GM21360 (cell line): ENCODE results near the gene CCDC63.

Source experiments
- ATAC-seq: cut with Tn5 transposase; IDR thresholded peaks from one replicate; pipeline ENCODE4 v1.9.1; 2021; ENCODE audit warnings: mild to moderate bottlenecking, moderate library complexity; ENCODE audit not compliant: unreplicated experiment

The CCDC63 gene

DNA sequence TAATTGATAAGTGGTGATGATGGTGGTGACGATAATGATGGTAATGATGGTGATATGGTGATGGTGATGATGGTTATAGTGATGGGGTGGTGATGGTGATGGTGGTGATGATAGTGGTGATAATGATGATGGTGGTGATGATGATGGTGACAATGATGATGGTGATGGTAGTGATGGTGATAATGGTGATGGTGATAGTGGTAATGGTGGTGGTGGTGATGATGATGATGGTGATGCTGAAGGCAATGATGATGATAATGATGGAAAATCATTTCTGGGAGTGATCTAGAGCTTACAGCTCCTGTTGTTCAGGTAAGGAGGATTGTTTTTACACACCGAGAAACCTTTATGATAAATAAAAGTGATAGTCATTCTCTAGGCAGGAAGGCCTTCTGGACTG, 33.9 kb downstream of the CCDC63 start:
- ATAC-seq, result no peak

DNA sequence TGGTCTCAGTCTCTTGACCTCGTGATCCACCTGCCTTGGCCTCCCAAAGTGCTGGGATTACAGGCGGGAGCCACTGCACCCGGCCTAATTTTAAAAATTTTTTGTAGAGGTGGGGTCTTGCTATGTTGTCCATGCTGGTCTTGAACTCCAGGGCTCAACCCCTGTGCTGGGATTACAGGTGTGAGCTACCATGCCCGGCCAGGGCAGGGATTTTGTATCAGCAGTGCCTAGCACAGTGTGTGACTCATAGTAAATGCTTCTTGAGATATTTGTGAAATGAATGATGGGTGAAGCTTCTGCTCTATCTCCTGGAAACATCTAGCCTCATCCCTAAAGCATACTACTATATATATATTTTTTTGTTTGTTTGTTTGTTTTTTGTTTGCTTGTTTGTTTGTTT, 36.5 kb downstream of the CCDC63 start:
- ATAC-seq, result no peak

DNA sequence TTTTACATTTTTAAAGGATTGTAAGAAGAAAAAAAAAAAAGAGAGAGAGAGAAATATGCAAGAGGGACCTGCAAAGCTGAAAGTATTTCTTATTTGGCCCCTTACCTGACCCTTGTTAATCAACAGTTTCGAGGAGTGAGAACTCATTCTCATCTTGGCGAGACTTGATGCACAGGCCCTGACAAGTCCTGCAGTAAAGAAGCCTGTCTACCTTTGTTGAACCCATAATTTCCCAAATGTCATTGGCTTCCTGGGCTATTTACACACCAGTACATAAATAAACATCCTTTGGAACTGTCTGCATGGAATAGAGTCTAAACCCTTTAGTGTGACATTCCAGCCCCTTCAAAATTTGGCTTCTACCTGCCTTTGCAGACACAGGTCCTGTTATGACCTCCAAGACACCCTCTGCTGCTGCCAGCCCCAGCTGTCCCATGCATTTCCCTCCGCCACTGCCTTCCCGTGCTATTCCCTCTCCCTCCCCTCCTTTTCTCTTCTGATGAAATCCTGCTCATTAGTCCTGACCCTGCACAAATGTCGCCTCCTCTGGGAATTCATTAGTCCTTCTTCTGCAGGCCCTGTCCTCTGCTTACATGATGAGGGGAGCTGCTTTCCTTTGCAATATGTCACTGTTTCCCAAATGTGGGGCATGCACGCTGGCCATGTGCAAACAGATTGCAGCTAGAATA, 38.5 kb downstream of the CCDC63 start:
- ATAC-seq, result no peak

DNA sequence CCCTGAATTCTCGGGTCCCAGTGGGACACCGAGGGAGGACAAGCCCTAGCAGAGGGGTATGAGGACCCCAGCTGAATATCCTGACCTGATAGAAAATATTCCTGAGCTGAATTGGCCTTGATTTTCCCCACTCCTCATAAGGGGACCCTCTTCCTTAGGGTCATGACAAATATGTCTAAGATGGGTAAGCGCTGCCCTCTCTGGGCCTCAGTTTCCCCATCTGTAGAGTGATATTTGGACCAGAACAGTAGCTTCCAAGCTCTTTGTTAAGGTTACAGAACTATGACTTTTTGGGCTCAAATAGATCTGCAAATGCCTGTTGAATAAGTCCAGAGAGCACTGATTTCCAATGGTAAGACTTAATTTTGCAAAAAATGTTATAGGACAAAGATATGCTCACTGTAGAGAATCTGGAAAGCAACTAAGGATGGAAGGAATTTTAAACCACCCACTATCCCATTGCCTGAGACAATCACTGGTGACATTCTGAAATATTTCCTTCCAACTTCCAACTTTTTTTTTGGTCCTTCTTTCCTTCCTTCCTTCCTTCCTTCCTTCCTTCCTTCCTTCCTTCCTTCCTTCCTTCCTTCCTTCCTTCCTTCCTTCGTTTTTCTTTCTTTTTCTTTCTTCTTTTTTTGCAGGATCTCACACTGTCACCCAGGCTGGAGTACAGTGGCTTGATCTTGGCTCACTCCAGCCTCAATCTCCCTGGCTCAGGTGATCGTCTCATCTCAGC, 41.6 kb downstream of the CCDC63 start:
- ATAC-seq, result no peak

DNA sequence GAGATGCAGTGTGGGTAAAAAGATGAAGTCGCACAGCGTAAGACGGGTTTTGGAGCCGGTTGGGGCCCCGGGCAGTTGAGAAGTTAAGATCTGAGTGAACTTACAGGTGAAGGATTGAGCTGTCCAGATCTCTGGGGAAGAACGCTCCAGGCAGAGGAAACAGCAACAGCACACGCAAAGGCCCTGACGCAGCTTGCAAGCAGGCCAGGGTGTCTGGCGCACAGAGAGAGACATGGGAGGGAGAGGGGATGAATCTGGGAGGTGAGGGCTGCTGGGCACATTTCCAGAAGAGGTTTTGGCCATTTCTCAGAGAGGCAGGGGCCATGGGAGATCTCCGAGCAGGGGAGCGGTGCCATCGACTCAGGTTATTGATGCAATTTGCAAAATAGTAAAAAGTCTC, 42.6 kb downstream of the CCDC63 start:
- no peak for ATAC-seq

DNA sequence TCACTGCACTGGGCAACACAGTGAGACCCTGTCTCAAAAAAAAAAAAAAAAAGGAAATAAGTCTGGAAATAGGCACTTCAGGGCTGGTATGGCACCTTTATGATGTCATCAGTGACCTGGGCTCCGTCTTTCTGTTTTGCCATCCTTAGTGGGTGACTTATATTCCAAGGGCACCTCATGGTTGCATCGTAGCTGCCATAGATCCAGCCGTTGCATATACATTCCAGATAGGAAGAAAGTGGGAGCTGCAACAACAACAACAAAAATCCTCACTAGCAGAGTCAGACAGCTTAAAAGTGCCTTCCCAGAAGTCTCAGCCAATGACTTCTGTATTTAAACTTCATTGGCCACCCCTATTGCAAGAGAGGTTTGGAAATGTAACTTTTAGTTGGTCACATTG, 47.2 kb downstream of the CCDC63 start:
- no peak for ATAC-seq

DNA sequence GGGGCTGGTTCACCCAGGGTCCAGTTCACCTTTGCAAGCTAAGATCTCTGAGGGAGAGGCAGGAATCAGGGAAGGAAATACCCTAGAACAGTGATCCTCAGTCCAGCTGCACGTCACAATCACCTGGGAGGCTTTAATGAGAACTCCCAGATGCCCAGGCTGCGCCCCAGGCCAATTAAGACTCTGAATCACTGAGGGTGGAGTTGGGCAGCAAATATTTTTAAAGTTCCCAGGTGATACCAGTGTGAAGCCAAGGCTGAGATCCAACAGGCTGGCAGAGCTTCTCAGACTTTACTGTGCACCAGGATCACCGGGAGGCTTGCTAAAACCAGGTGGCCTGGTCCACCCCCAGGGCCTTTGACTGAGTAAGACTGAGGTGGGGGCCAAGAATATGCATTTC, 49.8 kb downstream of the CCDC63 start:
- no peak for ATAC-seq

DNA sequence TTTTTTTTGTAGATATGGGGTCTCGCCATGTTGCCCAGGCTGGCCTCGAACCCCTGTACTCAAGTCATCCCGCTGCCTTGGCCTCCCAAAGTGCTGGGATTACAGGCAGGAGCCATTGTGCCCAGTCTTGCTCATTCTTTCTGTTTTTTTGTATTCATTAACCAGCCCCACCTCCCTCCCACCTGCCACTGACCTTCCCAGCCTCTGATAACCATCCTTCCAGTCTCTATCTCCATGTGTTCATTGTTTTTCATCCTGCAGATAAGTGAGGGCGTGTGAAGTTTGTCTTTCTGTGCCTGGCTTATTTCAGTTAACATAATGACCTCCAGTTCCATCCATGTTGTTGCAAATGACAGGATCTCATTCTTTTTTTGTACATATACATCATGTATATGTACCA, 54.6 kb downstream of the CCDC63 start:
- no peak for ATAC-seq

DNA sequence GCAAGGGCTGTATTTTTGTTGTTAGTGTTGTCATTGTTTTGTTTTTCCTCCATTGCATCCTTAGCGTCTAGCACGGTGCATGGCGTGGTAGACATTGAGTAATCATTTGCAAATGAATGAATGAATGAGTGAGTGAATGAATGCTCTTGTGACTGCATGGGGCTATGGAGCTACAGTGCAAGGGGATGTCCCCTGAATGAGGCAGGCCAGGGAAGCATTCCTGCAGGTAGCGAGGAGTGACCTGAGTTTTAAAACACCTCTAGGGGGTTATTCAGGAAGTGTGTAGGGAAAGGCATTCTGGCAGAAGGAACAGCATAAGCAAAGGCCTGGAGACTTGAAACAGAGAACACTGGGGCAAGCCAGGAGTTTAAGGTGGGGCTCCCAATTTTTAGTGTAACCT, 56.7 kb downstream of the CCDC63 start:
- ATAC-seq, result no peak

DNA sequence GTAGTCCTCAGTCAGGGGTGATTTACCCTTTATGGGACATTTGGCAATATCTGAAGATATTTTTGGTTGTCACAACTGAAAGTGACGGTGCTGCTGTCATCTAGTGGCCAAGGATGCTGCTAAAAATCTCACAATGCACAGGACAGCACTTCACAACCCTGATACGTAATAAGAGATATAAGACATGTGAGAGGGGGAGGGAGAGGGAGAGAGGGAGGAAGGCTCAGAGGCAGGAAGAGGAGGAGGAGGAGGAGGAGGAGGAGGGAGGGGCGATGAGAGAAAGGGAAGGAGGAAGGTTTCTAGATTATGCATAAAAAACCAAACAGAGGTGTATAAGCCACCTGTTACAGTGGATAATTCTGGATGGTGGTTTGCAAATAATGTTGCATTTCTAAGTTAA, 59.3 kb downstream of the CCDC63 start:
- peak; percentile 45 for ATAC-seq

DNA sequence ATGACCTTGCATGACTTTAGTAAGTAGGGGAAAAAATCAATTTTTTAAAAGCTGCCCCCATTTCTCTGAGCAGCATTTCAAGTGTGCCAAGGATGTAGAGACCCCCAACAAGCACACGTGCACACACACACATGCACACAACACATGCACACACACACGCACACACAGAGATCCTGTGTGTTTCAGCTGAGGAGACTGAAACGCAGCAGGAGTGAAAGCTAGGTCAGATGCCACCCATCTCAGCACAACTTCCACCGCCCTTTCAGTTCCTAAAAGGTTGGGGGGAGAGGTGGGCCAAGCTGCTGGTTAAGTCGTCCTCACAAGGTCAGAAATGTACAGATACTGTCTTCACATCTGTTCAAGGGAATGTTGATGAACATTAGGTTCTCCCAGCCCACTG, 59.7 kb downstream of the CCDC63 start:
- peak; percentile 38 for ATAC-seq

DNA sequence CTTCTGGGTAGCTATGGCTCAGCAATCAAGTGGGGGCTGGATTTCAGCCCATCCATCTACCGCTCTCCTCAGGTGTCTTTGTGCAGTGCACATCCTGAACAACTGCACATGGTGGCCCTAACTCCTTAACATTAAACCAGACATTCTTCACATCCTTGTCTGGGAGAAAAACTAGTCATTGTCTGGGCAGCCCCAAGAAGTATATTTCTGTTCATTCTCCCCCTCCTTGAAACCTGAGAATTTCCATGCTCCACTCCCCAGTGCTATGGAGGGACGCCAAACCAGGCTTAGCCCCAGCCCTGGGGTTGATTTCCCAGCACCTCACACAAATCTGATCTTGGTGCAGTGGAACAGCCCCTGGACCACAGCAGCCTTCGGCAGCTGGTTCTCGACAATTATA, 60.2 kb downstream of the CCDC63 start:
- peak; percentile 10 for ATAC-seq

DNA sequence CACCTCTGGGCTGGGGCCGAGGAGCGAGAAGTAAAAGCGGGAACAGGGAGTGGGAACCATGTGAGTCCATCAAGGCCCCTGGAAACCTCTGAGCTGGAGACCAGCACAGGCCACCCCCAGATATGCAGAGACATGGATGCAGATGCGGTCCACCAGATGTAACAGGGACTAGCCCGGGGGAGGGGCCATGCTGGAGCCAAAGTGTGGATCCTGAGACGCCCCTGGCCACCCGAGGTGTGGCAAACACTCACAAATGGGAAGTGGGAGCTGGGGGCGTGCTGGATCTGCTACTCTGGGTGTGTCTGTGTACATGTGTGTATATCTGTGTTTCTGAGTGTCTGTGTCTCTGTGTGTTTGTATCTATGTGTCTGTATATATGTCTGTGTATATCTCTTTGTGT, 60.8 kb downstream of the CCDC63 start:
- ATAC-seq, result no peak

DNA sequence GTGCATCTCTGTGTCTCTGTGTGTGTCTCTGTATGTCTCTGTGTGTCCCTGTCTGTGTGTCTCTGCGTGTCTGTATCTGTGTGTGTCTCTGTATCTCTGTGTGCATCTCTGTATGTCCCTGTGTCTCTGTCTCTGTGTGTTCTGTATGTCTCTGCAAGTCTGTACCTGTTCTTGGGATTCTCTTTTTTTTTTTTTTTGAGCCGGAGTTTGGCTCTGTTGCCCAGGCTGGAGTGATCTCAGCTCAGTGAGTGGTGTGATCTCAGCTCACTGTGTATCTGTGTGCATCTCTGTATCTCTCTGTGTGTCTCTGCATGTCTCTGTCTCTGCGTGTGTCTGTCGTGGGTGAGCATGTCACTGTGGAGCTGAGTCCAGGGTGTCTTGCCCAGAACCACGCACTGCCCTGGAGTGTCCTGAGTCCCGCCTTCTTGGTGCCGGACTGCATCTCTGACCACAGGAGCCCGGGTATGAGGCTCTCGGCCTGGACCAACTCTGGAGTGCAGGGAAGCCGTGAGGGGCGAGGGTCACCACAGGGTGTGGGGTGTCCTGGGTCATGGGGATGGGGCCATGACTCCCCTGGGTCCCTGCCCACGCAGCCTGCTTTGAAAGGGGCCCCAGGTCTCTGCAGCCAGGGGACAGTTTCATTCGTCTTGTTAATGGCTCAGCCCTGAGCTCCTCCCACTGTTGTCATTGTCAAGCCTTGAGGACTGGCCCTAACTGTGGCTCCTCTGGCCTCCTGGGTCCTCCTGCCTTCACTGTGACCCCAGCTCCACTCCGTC, 61.8 kb downstream of the CCDC63 start:
- ATAC-seq, result no peak

DNA sequence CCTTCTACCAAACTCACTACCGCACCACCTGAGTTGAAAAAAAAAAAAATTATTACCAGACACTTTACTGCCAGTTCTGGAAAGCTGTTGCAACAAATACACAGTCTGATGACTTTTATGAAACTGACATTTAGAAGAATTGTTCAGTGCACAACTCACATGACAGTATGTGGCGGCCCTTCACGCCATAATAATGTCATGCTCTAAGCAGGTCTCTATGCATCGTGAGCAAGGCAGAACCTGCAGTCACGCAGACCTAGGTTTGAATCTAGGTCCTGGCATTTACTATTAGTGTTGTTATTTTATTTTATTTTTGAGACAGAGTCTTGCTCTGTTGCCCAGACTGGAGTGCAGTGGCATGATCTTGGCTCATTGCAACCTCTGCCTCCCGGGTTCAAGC, 65.5 kb downstream of the CCDC63 start:
- no peak for ATAC-seq

DNA sequence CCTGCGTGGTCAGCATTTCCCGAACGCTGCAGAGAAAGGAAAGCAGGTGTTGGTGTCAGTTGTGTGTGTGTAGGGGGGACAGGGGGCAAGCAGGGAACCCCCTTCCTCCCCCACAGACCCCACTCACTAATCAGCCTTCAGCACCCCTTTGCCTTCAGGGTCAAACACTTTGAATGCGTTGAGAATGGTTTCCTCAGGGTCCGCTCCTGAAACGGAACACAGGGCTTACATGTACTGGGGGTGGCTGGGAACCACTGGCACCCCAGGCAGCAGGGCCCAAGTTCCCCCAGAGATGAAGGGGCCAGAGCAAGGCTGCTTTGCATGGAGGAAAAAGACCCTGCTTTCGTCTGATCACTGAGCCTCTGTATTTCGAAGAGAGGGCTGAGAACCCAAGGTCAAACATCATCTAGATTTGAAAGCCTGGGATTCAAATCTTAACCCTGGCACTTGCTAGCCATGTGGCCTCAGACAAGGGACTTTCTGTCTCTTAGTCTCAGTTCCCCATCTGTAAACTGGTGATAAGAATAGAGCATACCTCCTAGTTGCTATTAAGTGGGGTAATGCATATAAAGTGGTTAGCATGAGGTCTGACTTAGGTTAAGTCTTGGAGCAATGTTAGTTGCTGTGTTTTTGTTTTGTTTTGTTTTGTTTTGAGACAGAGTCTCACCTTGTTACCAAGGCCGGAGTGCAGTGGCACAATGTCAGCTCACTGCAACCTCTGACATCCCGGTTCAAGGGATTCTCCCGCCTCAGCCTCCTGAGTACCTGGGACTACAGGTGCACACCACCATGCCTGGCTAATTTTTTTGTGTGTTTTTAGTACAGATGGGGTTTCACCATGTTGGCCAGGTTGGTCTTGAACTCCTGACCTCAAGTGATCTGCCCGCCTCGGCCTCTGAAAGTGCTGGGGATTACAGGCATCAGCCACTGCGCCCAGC, 66.6 kb downstream of the CCDC63 start:
- peak; percentile 94 for ATAC-seq

DNA sequence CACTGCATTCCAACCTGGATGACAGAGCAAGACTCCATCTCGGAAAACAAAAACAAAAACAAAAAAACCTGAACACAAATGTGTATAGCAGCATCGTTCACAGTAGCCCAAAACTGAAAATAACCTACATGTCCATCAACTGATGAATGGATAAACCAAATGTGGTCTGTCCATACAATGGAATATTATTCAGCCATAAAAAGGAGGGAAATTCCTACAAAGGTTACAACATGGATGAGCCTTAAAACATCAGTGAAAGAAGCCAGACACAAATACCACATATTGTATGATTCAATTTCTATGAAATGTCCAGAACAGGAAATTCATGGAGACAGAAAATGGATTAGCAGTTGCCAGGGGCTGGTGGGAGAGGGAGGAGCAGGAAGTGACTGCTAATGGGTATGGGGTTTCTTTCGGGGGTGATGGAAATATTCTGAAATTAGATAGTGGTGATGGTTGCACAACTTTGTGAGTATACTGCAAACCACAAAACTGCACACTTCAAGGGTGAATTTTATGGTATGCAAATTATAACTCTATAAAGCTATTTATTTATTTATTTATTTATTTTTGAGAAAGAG, 69.6 kb downstream of the CCDC63 start:
- ATAC-seq, result no peak

DNA sequence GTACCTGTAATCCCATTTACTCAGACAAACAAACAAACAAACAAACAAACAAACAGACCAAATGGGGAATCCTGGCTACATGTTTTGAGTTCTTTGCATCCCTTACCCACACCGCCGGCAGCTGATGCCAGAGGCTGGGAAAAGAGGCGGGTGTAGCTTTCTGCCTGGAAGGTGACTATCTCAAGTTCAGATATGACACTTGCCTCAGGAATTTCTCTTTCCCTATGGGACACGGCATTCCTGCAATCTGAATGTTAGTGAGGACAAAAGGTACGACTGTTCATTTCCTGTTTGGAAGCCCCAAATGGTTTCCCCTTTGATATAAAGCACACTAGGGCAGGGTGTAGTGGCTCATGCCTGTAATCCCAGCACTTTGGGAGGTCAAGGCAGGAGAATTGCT, 70.7 kb downstream of the CCDC63 start:
- no peak for ATAC-seq

DNA sequence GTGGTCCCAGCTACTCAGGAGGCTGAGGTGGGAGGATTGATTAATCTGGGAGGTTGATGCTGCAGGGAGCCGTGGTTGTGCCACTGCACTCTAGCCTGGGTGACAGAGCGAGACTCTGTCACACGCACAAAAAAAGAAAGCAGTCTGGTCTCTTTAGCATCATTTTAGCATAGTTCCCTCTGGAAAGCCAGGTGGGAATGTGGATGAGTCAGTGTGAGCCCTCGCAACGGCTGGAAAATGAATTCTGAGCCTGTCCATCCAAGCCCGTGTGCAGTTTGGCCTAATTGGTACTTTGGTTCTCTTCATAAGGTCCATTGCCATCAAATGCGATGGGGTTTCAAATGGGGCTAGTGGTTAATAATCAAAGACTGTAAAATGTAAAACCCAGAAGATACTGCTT, 71.2 kb downstream of the CCDC63 start:
- ATAC-seq, result no peak

DNA sequence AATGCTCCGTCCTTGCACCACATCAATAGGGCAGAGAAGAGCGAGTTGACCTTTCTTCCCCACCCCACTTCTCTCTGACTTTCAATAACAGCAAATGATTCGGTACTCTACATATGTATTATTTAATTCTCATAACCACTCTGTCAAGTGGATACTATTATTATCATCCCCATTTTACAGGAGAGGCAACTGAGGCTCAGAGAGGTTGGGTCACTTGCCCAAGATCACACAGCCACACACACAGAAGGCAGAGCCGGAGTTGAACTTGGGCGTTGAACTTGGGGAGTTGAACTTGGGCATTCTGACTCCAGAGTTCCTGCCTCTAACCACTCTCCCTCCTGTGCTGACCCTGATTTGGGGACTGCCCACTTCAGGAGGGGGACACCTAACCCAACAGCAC, 72.9 kb downstream of the CCDC63 start:
- no peak for ATAC-seq
